HEK293 (cell line): ENCODE data around the gene ZNF469.
A peak's percentile ranks its signal among the peaks of the same experiment; 100 is the strongest.
"Not testable (repeated sequence)": the region's sequence is repeated elsewhere in the genome, so short reads cannot be mapped to it uniquely, and the experiment has no call there.

Experiments
- CTCF ChIA-PET: fragments of 350-600 bp; formaldehyde crosslinking; extraction: SDS; loops from one replicate; lab custom pipeline; 2021; ENCODE audit warnings: antibody characterized with exemption; lab: Yijun Ruan, JAX
- POLR2A ChIA-PET: fragments of 300-600 bp; formaldehyde crosslinking; extraction: SDS; loops from one replicate; lab custom pipeline; 2020; ENCODE audit warnings: antibody characterized with exemption, inconsistent platforms; lab: Yijun Ruan, JAX
- H3K27ac ChIP-seq: fragments of 200-500 bp; sonication (Bioruptor generic); 2 replicates; pipeline ENCODE4 v1.5.1; 2014; ENCODE audit warnings: low read depth, low read length, control low read depth, inconsistent platforms; ENCODE audit errors: extremely low read depth
- H3K36me3 ChIP-seq, 2 experiments: fragments of 200-500 bp in 1 of 2; sonication (Bioruptor generic) in 1 of 2; 1 replicate in 1 of 2; 2 replicates in 1 of 2; pipeline ENCODE4 v1.5.1; 2014 to 2017; ENCODE audit warnings: inconsistent platforms in 2 of 2, low read length in 2 of 2; ENCODE audit not compliant: control insufficient read depth in 2 of 2, insufficient read depth in 1 of 2
- H3K4me1 ChIP-seq: fragments of 200-500 bp; sonication (Bioruptor generic); 2 replicates; pipeline ENCODE4 v1.5.1; 2014; ENCODE audit warnings: mild to moderate bottlenecking, low read length, inconsistent platforms; ENCODE audit not compliant: control insufficient read depth, insufficient read depth
- H3K4me3 ChIP-seq: 2 replicates; pipeline ENCODE4 v1.5.1; 2011; ENCODE audit warnings: low read depth, mild to moderate bottlenecking, control low read depth, low read length, moderate library complexity
- H3K9me3 ChIP-seq: fragments of 200-500 bp; sonication (Bioruptor generic); 2 replicates; pipeline ENCODE4 v1.5.1; 2014; ENCODE audit warnings: low read depth, low read length, inconsistent platforms; ENCODE audit not compliant: control insufficient read depth, insufficient read depth
- EGR2 ChIP-seq: fragments of 450-650 bp; formaldehyde crosslinking; IDR thresholded peaks from 2 replicates; pipeline ENCODE4 v1.5.1; 2016; ENCODE audit warnings: low read depth, missing biosample characterization, missing genetic modification characterization
- GFI1B ChIP-seq: fragments of 450-650 bp; formaldehyde crosslinking; IDR thresholded peaks from 2 replicates; pipeline ENCODE4 v1.5.1; 2016; ENCODE audit warnings: missing biosample characterization, missing genetic modification characterization
- OVOL3 ChIP-seq: fragments of 450-650 bp; formaldehyde crosslinking; IDR thresholded peaks from 2 replicates; pipeline ENCODE4 v1.5.1; 2016; ENCODE audit warnings: missing biosample characterization, missing genetic modification characterization
- PRDM1 ChIP-seq: fragments of 450-650 bp; formaldehyde crosslinking; IDR thresholded peaks from 2 replicates; pipeline ENCODE4; 2016; ENCODE audit warnings: missing biosample characterization, missing genetic modification characterization
- ZBTB48 ChIP-seq: fragments of 450-650 bp; formaldehyde crosslinking; IDR thresholded peaks from 2 replicates; pipeline ENCODE4 v1.5.1; 2016; ENCODE audit warnings: missing biosample characterization, missing genetic modification characterization
- ZFHX2 ChIP-seq: fragments of 450-650 bp; formaldehyde crosslinking; conservative IDR thresholded peaks from 2 replicates; pipeline ENCODE4 v1.5.1; 2016; ENCODE audit warnings: missing biosample characterization, missing genetic modification characterization
- ZFP3 ChIP-seq: fragments of 450-650 bp; formaldehyde crosslinking; IDR thresholded peaks from 2 replicates; pipeline ENCODE4 v1.5.1; 2016; ENCODE audit warnings: low read depth, missing biosample characterization, missing genetic modification characterization
- ZNF114 ChIP-seq: fragments of 450-650 bp; formaldehyde crosslinking; IDR thresholded peaks from 2 replicates; pipeline ENCODE4 v1.5.0; 2017; ENCODE audit warnings: missing biosample characterization, missing genetic modification characterization
- ZNF169 ChIP-seq: fragments of 450-650 bp; formaldehyde crosslinking; IDR thresholded peaks from 2 replicates; pipeline ENCODE4 v1.5.1; 2016; ENCODE audit warnings: missing biosample characterization, missing genetic modification characterization
- ZNF48 ChIP-seq: fragments of 450-650 bp; formaldehyde crosslinking; IDR thresholded peaks from 2 replicates; pipeline ENCODE4 v1.5.1; 2016; ENCODE audit warnings: missing biosample characterization, missing genetic modification characterization
- ZNF629 ChIP-seq: fragments of 450-650 bp; formaldehyde crosslinking; IDR thresholded peaks from 2 replicates; pipeline ENCODE4 v1.5.1; 2017; ENCODE audit warnings: missing biosample characterization, missing genetic modification characterization
- ZNF843 ChIP-seq: fragments of 450-650 bp; formaldehyde crosslinking; IDR thresholded peaks from 2 replicates; pipeline ENCODE4 v1.5.1; 2016; ENCODE audit warnings: missing biosample characterization, missing genetic modification characterization
- TF ChIP-seq, protein P1 (sequence below): fragments of 450-650 bp; formaldehyde crosslinking; IDR thresholded peaks from 2 replicates; pipeline ENCODE4 v1.5.1; 2016; ENCODE audit warnings: missing biosample characterization, missing genetic modification characterization
- TF ChIP-seq, protein P2 (sequence below): fragments of 450-650 bp; formaldehyde crosslinking; conservative IDR thresholded peaks from 2 replicates; pipeline ENCODE4 v1.5.1; 2016; ENCODE audit warnings: low read depth, missing biosample characterization, missing genetic modification characterization
- TF ChIP-seq, protein P3 (sequence below): fragments of 450-650 bp; formaldehyde crosslinking; IDR thresholded peaks from 2 replicates; pipeline ENCODE4 v1.5.1; 2016; ENCODE audit warnings: missing biosample characterization, missing genetic modification characterization
- TF ChIP-seq, protein P4 (sequence below): fragments of 450-650 bp; formaldehyde crosslinking; IDR thresholded peaks from 2 replicates; pipeline ENCODE4 v1.5.1; 2016; ENCODE audit warnings: missing biosample characterization, missing genetic modification characterization, low read depth
- TF ChIP-seq, protein P5 (sequence below): fragments of 450-650 bp; formaldehyde crosslinking; IDR thresholded peaks from 2 replicates; pipeline ENCODE4 v1.5.1; 2017; ENCODE audit warnings: missing biosample characterization, missing genetic modification characterization
- TF ChIP-seq, protein P6 (sequence below): fragments of 450-650 bp; formaldehyde crosslinking; IDR thresholded peaks from 2 replicates; pipeline ENCODE4 v1.5.1; 2017; ENCODE audit warnings: missing biosample characterization, missing genetic modification characterization

The ZNF469 gene

DNA sequence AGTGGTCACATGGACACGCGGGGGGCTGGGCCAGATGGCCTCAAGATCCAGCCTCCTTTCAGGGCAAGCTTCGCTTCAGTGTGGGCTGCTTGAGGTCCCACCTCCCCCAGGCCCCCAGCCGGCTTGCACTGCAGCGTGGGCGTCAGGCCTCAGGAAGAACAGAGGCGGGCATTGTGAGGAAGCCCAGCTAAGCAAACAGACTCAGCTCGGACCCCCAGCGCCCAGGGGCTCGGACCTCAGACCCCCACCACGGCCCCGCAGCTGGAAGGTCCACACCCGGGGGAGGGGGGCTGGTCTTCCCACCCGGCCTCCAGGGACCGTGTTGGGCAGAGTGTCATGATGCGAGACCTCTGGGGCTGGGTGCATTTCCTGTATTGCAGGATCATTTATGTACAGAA is 24.7 kb upstream of the ZNF469 start:
- H3K4me1 ChIP-seq: no peaks in the 10 kb centered on the region
- TF ChIP-seq, protein P1, sequence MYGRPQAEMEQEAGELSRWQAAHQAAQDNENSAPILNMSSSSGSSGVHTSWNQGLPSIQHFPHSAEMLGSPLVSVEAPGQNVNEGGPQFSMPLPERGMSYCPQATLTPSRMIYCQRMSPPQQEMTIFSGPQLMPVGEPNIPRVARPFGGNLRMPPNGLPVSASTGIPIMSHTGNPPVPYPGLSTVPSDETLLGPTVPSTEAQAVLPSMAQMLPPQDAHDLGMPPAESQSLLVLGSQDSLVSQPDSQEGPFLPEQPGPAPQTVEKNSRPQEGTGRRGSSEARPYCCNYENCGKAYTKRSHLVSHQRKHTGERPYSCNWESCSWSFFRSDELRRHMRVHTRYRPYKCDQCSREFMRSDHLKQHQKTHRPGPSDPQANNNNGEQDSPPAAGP (tag by site-specific recombination): no peak
- peak; percentile 73 for TF ChIP-seq ZFHX2 (tag by site-specific recombination)
- no peak for TF ChIP-seq GFI1B
- no peak for TF ChIP-seq ZNF48 (tag by site-specific recombination)
- TF ChIP-seq, protein P2, sequence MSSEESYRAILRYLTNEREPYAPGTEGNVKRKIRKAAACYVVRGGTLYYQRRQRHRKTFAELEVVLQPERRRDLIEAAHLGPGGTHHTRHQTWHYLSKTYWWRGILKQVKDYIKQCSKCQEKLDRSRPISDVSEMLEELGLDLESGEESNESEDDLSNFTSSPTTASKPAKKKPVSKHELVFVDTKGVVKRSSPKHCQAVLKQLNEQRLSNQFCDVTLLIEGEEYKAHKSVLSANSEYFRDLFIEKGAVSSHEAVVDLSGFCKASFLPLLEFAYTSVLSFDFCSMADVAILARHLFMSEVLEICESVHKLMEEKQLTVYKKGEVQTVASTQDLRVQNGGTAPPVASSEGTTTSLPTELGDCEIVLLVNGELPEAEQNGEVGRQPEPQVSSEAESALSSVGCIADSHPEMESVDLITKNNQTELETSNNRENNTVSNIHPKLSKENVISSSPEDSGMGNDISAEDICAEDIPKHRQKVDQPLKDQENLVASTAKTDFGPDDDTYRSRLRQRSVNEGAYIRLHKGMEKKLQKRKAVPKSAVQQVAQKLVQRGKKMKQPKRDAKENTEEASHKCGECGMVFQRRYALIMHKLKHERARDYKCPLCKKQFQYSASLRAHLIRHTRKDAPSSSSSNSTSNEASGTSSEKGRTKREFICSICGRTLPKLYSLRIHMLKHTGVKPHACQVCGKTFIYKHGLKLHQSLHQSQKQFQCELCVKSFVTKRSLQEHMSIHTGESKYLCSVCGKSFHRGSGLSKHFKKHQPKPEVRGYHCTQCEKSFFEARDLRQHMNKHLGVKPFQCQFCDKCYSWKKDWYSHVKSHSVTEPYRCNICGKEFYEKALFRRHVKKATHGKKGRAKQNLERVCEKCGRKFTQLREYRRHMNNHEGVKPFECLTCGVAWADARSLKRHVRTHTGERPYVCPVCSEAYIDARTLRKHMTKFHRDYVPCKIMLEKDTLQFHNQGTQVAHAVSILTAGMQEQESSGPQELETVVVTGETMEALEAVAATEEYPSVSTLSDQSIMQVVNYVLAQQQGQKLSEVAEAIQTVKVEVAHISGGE (tag by site-specific recombination): no peak
- TF ChIP-seq ZNF114 (tag by site-specific recombination): no peak
- peak; percentile 81 for TF ChIP-seq EGR2 (tag by site-specific recombination)
- TF ChIP-seq ZNF843 (tag by site-specific recombination): no peak
- no peak overlapping the region for H3K4me3 ChIP-seq
- no peaks in the 10 kb centered on the region for H3K36me3 ChIP-seq
- ChIA-PET CTCF (no interaction called here), POLR2A (no interaction called here)
- no peak overlapping the region for H3K27ac ChIP-seq
- H3K9me3 ChIP-seq: no peaks in the 10 kb centered on the region

DNA sequence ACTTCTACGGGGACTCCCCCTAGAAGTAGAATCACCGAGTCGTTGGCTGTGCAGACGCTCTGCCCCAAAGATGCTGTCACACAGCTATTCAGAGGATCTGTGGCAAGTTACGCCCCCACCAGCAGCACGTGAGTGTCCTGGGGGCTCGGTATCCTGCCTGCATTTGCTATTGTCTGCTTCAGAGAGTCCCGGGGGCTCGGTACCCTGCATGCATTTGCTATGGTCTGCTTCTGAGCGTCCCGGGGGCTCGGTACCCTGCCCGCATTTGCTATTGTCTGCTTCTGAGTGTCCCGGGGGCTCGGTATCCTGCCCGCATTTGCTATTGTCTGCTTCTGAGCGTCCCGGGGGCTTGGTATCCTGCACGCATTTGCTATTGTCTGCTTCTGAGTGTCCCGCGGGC is 23.8 kb upstream of the ZNF469 start:
- Histone ChIP-seq H3K36me3 (no peaks in the 10 kb centered on the region), H3K4me1 (no peaks in the 10 kb centered on the region), H3K27ac (no peak overlapping the region), H3K9me3 (no peaks in the 10 kb centered on the region), H3K4me3 (no peak overlapping the region)
- CTCF ChIA-PET: no interaction called here
- POLR2A ChIA-PET: no interaction called here
- TF ChIP-seq ZNF629 (tag by site-specific recombination): no peak
- no peak for TF ChIP-seq ZFP3
- TF ChIP-seq, protein P3, sequence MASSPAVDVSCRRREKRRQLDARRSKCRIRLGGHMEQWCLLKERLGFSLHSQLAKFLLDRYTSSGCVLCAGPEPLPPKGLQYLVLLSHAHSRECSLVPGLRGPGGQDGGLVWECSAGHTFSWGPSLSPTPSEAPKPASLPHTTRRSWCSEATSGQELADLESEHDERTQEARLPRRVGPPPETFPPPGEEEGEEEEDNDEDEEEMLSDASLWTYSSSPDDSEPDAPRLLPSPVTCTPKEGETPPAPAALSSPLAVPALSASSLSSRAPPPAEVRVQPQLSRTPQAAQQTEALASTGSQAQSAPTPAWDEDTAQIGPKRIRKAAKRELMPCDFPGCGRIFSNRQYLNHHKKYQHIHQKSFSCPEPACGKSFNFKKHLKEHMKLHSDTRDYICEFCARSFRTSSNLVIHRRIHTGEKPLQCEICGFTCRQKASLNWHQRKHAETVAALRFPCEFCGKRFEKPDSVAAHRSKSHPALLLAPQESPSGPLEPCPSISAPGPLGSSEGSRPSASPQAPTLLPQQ (tag by site-specific recombination): no peak
- TF ChIP-seq, protein P4, sequence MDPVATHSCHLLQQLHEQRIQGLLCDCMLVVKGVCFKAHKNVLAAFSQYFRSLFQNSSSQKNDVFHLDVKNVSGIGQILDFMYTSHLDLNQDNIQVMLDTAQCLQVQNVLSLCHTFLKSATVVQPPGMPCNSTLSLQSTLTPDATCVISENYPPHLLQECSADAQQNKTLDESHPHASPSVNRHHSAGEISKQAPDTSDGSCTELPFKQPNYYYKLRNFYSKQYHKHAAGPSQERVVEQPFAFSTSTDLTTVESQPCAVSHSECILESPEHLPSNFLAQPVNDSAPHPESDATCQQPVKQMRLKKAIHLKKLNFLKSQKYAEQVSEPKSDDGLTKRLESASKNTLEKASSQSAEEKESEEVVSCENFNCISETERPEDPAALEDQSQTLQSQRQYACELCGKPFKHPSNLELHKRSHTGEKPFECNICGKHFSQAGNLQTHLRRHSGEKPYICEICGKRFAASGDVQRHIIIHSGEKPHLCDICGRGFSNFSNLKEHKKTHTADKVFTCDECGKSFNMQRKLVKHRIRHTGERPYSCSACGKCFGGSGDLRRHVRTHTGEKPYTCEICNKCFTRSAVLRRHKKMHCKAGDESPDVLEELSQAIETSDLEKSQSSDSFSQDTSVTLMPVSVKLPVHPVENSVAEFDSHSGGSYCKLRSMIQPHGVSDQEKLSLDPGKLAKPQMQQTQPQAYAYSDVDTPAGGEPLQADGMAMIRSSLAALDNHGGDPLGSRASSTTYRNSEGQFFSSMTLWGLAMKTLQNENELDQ (tag by site-specific recombination): no peak
- TF ChIP-seq ZNF169 (tag by site-specific recombination): no peak
- TF ChIP-seq, protein P5, sequence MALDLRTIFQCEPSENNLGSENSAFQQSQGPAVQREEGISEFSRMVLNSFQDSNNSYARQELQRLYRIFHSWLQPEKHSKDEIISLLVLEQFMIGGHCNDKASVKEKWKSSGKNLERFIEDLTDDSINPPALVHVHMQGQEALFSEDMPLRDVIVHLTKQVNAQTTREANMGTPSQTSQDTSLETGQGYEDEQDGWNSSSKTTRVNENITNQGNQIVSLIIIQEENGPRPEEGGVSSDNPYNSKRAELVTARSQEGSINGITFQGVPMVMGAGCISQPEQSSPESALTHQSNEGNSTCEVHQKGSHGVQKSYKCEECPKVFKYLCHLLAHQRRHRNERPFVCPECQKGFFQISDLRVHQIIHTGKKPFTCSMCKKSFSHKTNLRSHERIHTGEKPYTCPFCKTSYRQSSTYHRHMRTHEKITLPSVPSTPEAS (tag by site-specific recombination): no peak
- no peak for TF ChIP-seq PRDM1
- TF ChIP-seq, protein P6, sequence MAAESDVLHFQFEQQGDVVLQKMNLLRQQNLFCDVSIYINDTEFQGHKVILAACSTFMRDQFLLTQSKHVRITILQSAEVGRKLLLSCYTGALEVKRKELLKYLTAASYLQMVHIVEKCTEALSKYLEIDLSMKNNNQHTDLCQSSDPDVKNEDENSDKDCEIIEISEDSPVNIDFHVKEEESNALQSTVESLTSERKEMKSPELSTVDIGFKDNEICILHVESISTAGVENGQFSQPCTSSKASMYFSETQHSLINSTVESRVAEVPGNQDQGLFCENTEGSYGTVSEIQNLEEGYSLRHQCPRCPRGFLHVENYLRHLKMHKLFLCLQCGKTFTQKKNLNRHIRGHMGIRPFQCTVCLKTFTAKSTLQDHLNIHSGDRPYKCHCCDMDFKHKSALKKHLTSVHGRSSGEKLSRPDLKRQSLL (tag by site-specific recombination): no peak
- TF ChIP-seq ZBTB48 (tag by site-specific recombination): no peak
- TF ChIP-seq OVOL3 (tag by site-specific recombination): no peak

DNA sequence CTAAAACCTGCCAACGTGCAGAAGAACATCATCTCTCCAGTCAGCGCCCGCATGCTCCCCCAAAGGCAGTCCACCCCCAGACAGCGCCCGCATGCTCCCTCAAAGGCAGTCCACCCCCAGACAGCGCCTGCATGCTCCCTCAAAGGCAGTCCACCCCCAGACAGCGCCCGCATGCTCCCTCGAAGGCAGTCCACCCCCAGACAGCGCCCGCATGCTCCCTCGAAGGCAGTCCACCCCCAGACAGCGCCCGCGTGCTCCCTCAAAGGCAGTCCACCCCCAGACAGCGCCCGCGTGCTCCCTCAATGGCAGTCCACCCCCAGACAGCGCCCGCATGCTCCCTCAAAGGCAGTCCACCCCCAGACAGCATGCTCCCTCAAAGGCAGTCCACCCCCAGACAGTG is 22.4 kb upstream of the ZNF469 start:
- POLR2A ChIA-PET, H3K27ac ChIP-seq, H3K9me3 ChIP-seq, H3K36me3 ChIP-seq, H3K4me1 ChIP-seq, CTCF ChIA-PET, H3K4me3 ChIP-seq: not testable (repeated sequence)
